Upper lobe of left lung (tissue), 6 donors: ENCODE measurements around the gene ZC2HC1C. TPM values are rescaled to one million over a fixed set of nuclear protein-coding genes. Genes with fewer than 3 reads are reported as not detected.

ENCODE experiments used
- ATAC-seq, 2 donors: fragments of 200-7000 bp; cut with Tn5 transposase; one replicate each; pipeline ENCODE4 v1.9.1; 2022; ENCODE audit warnings: mild to moderate bottlenecking in 2 of 2, moderate library complexity in 2 of 2; ENCODE audit not compliant: low FRiP score in 2 of 2
- DNase-seq, 2 donors: peaks; one replicate each; pipeline ENCODE4 v3.0.0-alpha.2; 2019 to 2020
- H3K27ac ChIP-seq, 4 donors: fragments of 200-600 bp; sonication (generic); one replicate each; pipeline ENCODE4 v1.5.1; 2016 to 2019
- H3K27me3 ChIP-seq, 4 donors: fragments of 200-600 bp; sonication (generic); one replicate each; pipeline ENCODE4 v1.5.1; 2017 to 2019
- H3K36me3 ChIP-seq, 4 donors: fragments of 200-600 bp; sonication (generic); one replicate each; pipeline ENCODE4 v1.5.1; 2016 to 2019
- H3K4me1 ChIP-seq, 4 donors: fragments of 200-600 bp; sonication (generic); one replicate each; pipeline ENCODE4 v1.5.1; 2018 to 2019
- H3K4me3 ChIP-seq, 4 donors: fragments of 200-600 bp; sonication (generic); one replicate each; pipeline ENCODE4 v1.5.1; 2017 to 2019; ENCODE audit warnings: mild to moderate bottlenecking in 2 of 4, moderate library complexity in 1 of 4
- H3K9me3 ChIP-seq, 4 donors: fragments of 200-600 bp; sonication (generic); one replicate each; pipeline ENCODE4 v1.5.1; 2018 to 2019
- CTCF ChIP-seq, 6 experiments: fragments of 450-650 bp in 4 of 6; fragments of 200-600 bp in 2 of 6; sonication (generic) in 2 of 6; IDR thresholded peaks; one replicate each; pipeline ENCODE4 v1.5.1; 2016 to 2019; ENCODE audit warnings: antibody characterized with exemption in 6 of 6
- EP300 ChIP-seq, 4 donors: sonication (generic); formaldehyde crosslinking; IDR thresholded peaks; one replicate each; pipeline ENCODE4 v1.5.1; 2017; ENCODE audit warnings: antibody characterized with exemption in 4 of 4, control low read depth in 2 of 4
- POLR2A ChIP-seq, 4 donors: fragments of 450-650 bp; IDR thresholded peaks; one replicate each; pipeline ENCODE4 v1.5.1; 2016 to 2017; ENCODE audit warnings: antibody characterized with exemption in 4 of 4, mild to moderate bottlenecking in 2 of 4
- POLR2AphosphoS5 ChIP-seq, 2 donors: sonication (generic); formaldehyde crosslinking; IDR thresholded peaks; one replicate each; pipeline ENCODE4 v1.5.1; 2017; ENCODE audit warnings: antibody characterized with exemption in 2 of 2
- WGBS, 2 donors: methylation state at CpG; one replicate each; pipeline ENCODE4 v1.1.5; 2017 to 2018; 5-methylcytosine and 5-hydroxymethylcytosine counted together
- total RNA-seq, 6 donors: library from RNA; depleted of rRNA in 4 of 6; stranded (reverse); fragments of >200 nt in 4 of 6; gene quantifications; one replicate each; pipeline versions ENCODE4 v1.1.0 to v1.2.1, GENCODE V29; 2016 to 2021
- donor health status: DM: no; HTN: no; CAD: no; lungs with moderate emphysema.
- donor health status: DM: no; HTN: yes; CAD: no; lungs with severe emphysema.

ZC2HC1C gene
- total RNA-seq, 6 donors from 2014 or later, result 3.2 to 21.0 (median 9.7) TPM

DNA sequence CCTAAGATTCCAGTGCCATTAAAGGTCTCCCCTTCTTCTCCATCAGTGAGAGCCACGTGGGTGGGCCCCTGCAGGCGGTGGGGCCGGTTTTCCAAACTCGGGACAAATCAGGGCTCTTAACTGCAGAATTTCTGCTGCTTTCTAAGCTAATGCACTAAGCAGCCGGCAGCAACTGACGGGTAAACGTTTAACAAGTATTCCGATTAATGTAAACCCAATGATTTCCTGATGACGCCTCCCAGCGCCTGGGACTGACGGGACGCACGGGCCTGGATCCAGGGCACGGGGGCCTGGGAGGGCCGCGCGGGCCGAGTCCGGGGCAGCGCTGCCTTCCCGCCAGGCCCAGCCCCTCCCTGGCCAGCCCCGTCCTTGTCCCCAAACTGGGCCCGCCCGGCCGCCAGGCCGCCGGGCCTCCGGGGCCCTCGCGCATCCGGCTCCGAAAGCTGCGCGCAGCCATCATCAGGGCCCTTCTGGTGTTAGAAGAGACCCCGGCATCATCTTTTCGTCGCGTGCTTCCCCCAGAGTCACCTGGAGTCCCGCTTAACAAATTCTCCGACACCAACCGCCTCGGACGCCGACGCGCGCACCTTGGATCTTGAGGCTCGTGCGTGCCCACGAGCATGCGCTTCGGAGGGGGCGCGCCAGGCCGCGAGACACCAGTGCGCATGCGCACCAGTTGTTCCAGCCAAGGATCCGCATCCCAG, 18.4 kb upstream of the ZC2HC1C start, which contains the start of gene MLH3:
Gene MLH3 (minus strand): TSS at position 616 of the 704 bp plus-strand sequence. CDS start 1,812 bp downstream, outside the sequence.
- no peaks in the 10 kb centered on the region for H3K9me3 ChIP-seq
- ATAC-seq (peak; percentile 83 to 89), DNase-seq (peak; percentile 81 to 96)
- H3K4me1 ChIP-seq, result peaks cover 19 to 37% (median 26%) of the 10 kb centered on the region in 4 donors
- H3K36me3 ChIP-seq, result peaks cover 0 to 6% (median 0%) of the 10 kb centered on the region in 4 donors
- peak; percentile 61 to 78 for TF ChIP-seq POLR2AphosphoS5 (IDR thresholded peaks at IDR 0.05)
- TF ChIP-seq CTCF (IDR thresholded peaks at IDR 0.05), result peak in 1 of 6 experiments; percentile 11
- TF ChIP-seq EP300 (IDR thresholded peaks at IDR 0.05), result peak in 2 of 4 donors; percentile 24 to 50
- peak in 3 of 4 donors; percentile 63 to 86 (median 77) for TF ChIP-seq POLR2A (IDR thresholded peaks at IDR 0.05)
- H3K27ac ChIP-seq, result peak within 1 kb of the TSS; percentile 87 to 93 (median 90)
- H3K4me3 ChIP-seq, result peak within 1 kb of the TSS; percentile 41 to 64 (median 56)
- WGBS, 2 donors, result 0 to 1% methylated on average over 26 to 55 of the region's 59 CpGs
- H3K27me3 ChIP-seq, result no peaks in the 10 kb centered on the region

- Histone ChIP-seq H3K36me3 (peaks cover 0 to 6% (median 0%) of the 10 kb centered on the region in 4 donors), H3K27me3 (no peaks in the 10 kb centered on the region), H3K4me1 (peaks cover 19 to 35% (median 26%) of the 10 kb centered on the region in 4 donors), H3K4me3 (peak overlapping the region in 3 of 4 donors; percentile 52 to 64 (median 61)), H3K27ac (peak overlapping the region; percentile 87 to 93 (median 90)), H3K9me3 (no peaks in the 10 kb centered on the region)
- 24 to 31% methylated on average over 5 of the region's 5 CpGs for WGBS, 2 donors
- TF ChIP-seq EP300 (IDR thresholded peaks at IDR 0.05) (no peak), POLR2AphosphoS5 (IDR thresholded peaks at IDR 0.05) (no peak), CTCF (IDR thresholded peaks at IDR 0.05) (no peak), POLR2A (IDR thresholded peaks at IDR 0.05) (no peak)
- no peak for ATAC-seq
- no peak for DNase-seq
Measured at GRCh38 chr14:75051556-75051899, 17.9 kb upstream of the ZC2HC1C start.

- no peak for TF ChIP-seq POLR2AphosphoS5 (IDR thresholded peaks at IDR 0.05)
- TF ChIP-seq POLR2A (IDR thresholded peaks at IDR 0.05), result no peak
- TF ChIP-seq EP300 (IDR thresholded peaks at IDR 0.05), result no peak
- TF ChIP-seq CTCF (IDR thresholded peaks at IDR 0.05), result no peak
- H3K4me3 ChIP-seq, result no peak overlapping the region
- peaks cover 0 to 3% (median 0%) of the 10 kb centered on the region in 4 donors for H3K36me3 ChIP-seq
- ATAC-seq, result peak in 1 of 2 donors; percentile 10
- peaks cover 19 to 33% (median 24%) of the 10 kb centered on the region in 4 donors for H3K4me1 ChIP-seq
- DNase-seq, result no peak
- WGBS, 2 donors, result 62 to 64% methylated on average over 5 of the region's 5 CpGs
- H3K27me3 ChIP-seq, result no peaks in the 10 kb centered on the region
- H3K27ac ChIP-seq, result peak overlapping the region in 1 of 4 donors; percentile 1
- no peaks in the 10 kb centered on the region for H3K9me3 ChIP-seq
Measured at GRCh38 chr14:75053396-75054291, 15.8 kb upstream of the ZC2HC1C start.

DNA sequence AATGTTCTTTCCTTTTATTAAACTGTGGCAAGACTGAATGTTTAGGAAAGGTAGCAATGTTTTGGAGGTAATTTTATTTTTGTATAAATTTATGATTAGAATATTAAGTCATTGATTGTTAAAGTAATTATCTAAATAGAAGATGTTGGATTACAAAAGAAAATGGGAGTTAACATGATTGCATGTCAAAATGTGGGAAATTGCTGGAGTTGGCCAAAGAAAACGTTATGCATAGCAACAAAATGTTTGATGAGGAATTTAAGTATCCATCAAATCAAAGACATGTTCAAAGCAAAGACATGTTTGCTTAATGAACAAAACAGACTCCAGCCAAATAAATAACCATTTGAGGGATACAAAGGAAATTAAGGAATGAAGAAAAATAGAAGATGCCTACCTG, 15.0 kb upstream of the ZC2HC1C start:
- WGBS, 2 donors, result 44 to 52% methylated on average over 1 of the region's 1 CpG
- no peak for DNase-seq
- Histone ChIP-seq H3K27ac (no peak overlapping the region), H3K4me1 (peaks cover 11 to 27% (median 19%) of the 10 kb centered on the region in 4 donors), H3K36me3 (no peaks in the 10 kb centered on the region), H3K27me3 (no peaks in the 10 kb centered on the region), H3K4me3 (no peak overlapping the region), H3K9me3 (no peaks in the 10 kb centered on the region)
- TF ChIP-seq CTCF (IDR thresholded peaks at IDR 0.05) (no peak), POLR2A (IDR thresholded peaks at IDR 0.05) (no peak), EP300 (IDR thresholded peaks at IDR 0.05) (no peak)
- ATAC-seq, result no peak
